GM12875 (cell line): Measurements from ENCODE around the gene C3.

Source experiments
- H3K4me3 ChIP-seq: one replicate; pipeline ENCODE4 v1.5.1; 2011; ENCODE audit warnings: low read depth, low read length, control low read depth
- TF ChIP-seq, protein P1 (sequence below): IDR thresholded peaks from 2 replicates; pipeline ENCODE4 v1.5.1; 2011; ENCODE audit warnings: low read depth, mild to moderate bottlenecking, control low read depth, inconsistent platforms, low read length, moderate library complexity, borderline replicate concordance; ENCODE audit not compliant: insufficient read depth

The C3 gene

GRCh38 chr19:6719992-6720368 lies 470 bp downstream of the C3 start:
- TF ChIP-seq, protein P1, sequence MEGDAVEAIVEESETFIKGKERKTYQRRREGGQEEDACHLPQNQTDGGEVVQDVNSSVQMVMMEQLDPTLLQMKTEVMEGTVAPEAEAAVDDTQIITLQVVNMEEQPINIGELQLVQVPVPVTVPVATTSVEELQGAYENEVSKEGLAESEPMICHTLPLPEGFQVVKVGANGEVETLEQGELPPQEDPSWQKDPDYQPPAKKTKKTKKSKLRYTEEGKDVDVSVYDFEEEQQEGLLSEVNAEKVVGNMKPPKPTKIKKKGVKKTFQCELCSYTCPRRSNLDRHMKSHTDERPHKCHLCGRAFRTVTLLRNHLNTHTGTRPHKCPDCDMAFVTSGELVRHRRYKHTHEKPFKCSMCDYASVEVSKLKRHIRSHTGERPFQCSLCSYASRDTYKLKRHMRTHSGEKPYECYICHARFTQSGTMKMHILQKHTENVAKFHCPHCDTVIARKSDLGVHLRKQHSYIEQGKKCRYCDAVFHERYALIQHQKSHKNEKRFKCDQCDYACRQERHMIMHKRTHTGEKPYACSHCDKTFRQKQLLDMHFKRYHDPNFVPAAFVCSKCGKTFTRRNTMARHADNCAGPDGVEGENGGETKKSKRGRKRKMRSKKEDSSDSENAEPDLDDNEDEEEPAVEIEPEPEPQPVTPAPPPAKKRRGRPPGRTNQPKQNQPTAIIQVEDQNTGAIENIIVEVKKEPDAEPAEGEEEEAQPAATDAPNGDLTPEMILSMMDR: no peak
- H3K4me3 ChIP-seq: no peak overlapping the region

DNA sequence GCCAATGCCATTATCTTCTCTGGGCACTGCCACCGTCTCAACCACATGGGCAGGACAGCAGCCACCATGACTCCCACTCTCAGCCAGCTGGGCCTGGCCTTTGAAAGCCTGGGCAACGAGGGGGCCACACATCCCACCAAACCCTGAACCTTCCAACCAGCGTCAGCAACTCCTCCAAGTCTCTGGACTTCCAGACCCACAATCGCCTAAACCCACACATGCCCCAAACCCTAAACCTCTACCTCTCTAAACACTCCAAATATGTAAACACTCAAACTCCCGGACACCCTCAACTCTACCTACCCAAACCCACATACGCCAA lies 949 bp downstream of the C3 start:
- TF ChIP-seq, protein P1: no peak
- H3K4me3 ChIP-seq: no peak overlapping the region

DNA sequence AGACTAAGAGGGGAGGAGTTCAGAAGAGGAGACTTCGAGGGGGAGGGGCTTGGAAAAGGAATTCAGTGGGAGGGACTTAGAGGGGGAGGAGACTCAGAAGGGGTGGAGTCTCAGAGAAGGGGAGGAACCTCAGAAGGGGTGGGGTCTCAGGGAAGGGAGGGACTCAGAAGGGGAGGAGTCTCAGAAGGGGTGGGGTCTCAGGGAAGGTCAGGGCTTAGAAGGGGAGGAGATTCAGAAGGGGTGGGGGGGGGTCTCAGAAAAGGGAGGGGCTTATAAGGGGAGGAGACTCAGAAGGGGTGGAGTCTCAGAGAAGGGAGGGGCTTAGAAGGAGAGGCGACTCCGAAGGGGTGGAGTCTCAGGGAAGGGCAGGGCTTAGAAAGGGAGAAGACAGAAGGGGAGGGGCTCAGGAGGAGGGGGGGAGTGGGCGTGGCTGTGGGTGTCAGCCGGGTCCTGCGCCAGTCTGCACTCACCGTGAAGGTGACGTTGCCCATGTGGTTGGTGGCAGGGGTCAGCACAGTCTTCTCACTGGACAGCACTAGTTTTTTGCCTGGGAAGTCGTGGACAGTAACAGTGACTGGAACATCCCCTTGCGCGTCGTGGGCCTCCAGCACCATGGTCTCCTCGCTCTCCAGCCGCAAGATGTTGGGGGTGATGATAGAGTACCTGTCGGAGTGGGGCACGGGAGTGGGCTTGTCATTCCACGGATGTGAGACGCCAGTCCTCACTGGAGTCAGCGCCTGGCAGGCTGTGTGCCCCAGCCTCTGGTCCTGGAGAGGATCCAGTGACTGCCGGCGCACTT lies 1.5 kb downstream of the C3 start:
- H3K4me3 ChIP-seq: no peak overlapping the region
- TF ChIP-seq, protein P1: no peak

GRCh38 chr19:6718111-6718740 lies 2.2 kb downstream of the C3 start:
- no peak overlapping the region for H3K4me3 ChIP-seq
- TF ChIP-seq, protein P1: no peak

DNA sequence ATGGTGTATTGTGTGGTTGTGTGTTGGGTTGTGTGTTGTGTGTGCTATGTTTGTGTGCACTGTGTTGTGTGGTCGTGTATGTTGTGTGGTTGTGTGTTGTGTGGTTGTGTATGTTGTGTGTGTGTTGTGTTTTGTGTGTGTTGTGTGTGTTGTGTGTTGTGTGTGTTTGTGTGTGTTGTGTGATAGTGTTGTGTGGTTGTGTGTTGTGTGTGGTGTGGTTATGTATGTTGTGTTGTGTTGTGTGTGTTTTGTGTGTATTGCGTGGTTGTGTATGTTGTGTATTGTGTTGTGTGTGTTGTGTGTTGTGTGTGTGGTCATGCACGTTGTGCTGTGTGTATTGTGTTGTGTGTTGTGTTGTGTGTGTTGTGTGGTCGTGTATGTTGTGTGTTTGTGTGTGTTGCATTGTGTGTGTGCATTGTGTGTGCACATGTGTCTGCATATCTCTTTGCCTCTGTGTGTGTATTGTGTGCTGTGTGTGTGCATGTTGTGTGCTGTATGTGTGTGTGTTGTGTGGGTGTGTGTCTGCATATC lies 2.9 kb downstream of the C3 start:
- H3K4me3 ChIP-seq: no peak overlapping the region
- TF ChIP-seq, protein P1: no peak

DNA sequence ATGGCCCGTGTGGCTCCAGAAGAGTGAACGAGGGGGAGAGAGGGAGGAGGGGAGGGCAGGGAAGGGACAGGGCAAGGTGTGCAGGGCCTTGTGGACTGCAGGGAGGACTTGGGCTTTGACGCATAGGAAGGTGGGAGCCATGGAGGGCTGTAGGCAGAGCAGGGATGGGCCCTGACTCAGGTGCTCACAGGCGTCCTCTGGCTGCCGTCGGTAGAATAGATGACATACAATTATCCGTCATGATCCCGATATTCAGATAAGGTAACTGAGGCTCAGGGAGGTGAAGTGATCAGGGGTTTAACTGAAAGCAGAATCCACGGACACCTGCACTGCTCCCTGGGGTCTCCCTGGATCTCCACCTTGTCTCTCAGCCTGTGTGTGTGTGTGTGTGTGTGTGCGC lies 3.4 kb downstream of the C3 start:
- no peak overlapping the region for H3K4me3 ChIP-seq
- TF ChIP-seq, protein P1: peak; percentile 19; the same call in 1 of the 2 replicates

DNA sequence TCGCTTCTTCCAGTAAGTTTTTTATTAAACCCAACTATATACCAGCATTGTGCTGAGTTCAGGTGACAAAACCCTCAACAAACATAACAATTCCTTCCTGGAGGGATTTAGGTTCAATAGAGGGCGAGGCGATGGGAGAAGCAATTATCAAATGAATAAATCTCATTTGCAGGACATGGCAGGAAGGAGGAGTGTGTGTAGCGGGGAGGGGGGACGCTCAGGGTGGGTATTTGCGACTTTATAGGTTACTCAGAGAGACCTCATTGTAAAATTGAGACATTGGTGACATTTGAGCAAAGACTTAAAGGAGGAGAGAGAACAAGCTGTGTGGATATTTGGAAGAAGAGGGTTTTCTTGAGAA lies 3.9 kb downstream of the C3 start:
- H3K4me3 ChIP-seq: no peak overlapping the region
- TF ChIP-seq, protein P1: no peak
